ENCODE measurements around the gene UVSSA. TPM values are rescaled to one million over a fixed set of nuclear protein-coding genes. Genes with fewer than 3 reads are reported as not detected.
"Not testable (repeated sequence)": the region's sequence is repeated elsewhere in the genome, so short reads cannot be mapped to it uniquely, and the experiment has no call there.

Gene UVSSA
- total RNA-seq, 1 donor from 2014 or later = 22.8 TPM

DNA sequence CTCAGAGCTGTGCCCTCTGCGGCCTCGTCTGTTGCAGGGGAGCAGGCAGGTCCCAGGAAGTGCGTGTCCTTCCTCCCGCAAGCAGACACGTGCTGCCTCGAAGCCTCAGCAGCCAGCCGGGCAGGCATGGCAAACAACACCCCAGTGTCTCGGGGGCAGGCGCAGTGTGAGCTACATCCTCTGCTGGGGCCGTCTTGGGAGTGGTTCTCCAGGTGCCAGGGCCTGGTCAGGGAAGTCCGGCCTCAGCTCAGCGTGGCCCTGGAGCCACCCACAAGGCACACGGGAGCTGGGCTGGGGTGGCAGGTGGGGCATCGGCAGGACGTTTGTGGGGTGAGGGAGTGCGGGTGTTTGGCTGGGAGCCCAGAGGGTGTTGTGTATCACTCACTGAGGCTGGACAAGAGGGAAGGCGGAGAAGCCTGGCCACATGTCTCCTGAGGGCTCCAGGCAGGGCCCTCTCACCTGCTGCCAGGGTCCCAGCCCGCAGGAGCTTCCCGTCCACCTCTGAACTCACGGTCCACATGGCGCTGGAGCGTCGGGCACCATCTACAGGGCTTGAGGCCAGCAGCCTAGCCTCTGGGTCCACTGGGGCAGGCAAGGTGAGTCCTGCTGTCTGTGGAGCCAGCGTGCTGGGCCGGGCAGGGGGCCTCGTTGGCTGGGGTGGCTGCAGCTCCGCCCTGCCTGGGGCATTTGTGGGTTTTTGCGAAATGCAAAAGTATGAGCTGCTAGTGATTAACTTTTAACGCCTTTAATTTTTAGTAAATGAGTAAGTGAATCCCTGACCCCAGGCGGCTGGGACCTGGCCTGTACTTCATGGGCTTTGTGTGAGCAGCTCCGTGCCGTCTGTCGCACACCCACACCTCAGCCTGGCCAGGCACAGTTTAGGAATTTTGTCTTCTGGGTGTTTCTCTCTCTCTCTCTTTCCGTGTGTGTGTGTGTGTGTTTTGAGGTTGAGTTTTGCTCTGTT lies 17.3 kb upstream of the UVSSA start:
- TF ChIP-seq, protein P1, sequence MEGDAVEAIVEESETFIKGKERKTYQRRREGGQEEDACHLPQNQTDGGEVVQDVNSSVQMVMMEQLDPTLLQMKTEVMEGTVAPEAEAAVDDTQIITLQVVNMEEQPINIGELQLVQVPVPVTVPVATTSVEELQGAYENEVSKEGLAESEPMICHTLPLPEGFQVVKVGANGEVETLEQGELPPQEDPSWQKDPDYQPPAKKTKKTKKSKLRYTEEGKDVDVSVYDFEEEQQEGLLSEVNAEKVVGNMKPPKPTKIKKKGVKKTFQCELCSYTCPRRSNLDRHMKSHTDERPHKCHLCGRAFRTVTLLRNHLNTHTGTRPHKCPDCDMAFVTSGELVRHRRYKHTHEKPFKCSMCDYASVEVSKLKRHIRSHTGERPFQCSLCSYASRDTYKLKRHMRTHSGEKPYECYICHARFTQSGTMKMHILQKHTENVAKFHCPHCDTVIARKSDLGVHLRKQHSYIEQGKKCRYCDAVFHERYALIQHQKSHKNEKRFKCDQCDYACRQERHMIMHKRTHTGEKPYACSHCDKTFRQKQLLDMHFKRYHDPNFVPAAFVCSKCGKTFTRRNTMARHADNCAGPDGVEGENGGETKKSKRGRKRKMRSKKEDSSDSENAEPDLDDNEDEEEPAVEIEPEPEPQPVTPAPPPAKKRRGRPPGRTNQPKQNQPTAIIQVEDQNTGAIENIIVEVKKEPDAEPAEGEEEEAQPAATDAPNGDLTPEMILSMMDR (conservative IDR thresholded peaks at IDR 0.05) = no peak
- Mint-ChIP-seq H3K36me3 (ENCODE audit: low read depth) (peaks cover 8% of the 10 kb centered on the region), H3K4me3 (no peak overlapping the region), H3K27me3 (ENCODE audit: low read depth) (no peaks in the 10 kb centered on the region), H3K4me1 (no peaks in the 10 kb centered on the region), H3K9me3 (no peaks in the 10 kb centered on the region), H3K27ac (ENCODE audit: unreplicated experiment) (no peak overlapping the region)
- no peak for DNase-seq (ENCODE audit: low read depth, low spot score)

DNA sequence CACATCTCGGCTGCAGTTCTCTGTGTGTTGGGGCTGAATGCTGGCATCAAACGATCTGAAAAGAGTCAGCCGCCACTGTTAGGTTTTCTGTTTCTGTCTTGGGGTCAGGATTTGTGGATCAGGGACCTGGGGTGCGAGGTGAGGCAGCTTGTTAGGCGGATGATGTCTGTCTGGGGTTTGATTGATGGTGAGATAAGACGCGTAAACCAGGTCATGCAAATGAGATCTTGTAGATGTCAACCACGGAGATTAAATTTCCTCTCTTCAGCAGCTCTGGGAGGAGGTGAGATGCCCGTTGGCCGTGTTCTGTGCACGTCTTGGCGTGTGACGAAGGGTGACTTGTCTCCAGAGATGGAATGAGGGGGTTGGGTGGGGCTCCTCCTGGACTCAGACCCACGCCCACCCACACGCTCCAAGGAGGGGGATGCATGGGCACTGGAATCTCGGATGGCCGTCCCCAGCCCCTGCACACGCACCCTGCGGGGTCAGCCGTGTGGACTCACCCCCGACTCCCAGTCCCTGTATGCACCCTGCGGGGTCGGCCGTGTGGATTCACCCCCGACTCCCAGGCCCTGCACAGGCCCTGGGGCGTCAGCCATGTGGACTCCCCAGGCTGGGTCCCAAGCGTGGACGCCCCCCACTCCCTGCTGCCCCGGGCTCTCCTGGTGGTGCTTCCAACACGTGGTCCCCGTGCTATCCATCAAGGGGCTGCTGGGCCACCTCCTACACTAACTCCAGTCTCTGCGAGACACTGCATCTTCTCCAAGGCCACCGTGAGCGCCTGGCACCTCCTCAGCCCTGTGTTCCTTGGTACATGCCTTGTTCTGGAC lies 16.0 kb upstream of the UVSSA start:
- TF ChIP-seq, protein P1 (conservative IDR thresholded peaks at IDR 0.05) = no peak
- H3K9me3 Mint-ChIP-seq = no peaks in the 10 kb centered on the region
- H3K27ac Mint-ChIP-seq (ENCODE audit: unreplicated experiment) = peak overlapping the region; percentile 19
- no peaks in the 10 kb centered on the region for H3K27me3 Mint-ChIP-seq (ENCODE audit: low read depth)
- H3K4me3 Mint-ChIP-seq = no peak overlapping the region
- DNase-seq (ENCODE audit: low read depth, low spot score) = no peak
- no peaks in the 10 kb centered on the region for H3K4me1 Mint-ChIP-seq
- H3K36me3 Mint-ChIP-seq (ENCODE audit: low read depth) = peaks cover 11% of the 10 kb centered on the region

DNA sequence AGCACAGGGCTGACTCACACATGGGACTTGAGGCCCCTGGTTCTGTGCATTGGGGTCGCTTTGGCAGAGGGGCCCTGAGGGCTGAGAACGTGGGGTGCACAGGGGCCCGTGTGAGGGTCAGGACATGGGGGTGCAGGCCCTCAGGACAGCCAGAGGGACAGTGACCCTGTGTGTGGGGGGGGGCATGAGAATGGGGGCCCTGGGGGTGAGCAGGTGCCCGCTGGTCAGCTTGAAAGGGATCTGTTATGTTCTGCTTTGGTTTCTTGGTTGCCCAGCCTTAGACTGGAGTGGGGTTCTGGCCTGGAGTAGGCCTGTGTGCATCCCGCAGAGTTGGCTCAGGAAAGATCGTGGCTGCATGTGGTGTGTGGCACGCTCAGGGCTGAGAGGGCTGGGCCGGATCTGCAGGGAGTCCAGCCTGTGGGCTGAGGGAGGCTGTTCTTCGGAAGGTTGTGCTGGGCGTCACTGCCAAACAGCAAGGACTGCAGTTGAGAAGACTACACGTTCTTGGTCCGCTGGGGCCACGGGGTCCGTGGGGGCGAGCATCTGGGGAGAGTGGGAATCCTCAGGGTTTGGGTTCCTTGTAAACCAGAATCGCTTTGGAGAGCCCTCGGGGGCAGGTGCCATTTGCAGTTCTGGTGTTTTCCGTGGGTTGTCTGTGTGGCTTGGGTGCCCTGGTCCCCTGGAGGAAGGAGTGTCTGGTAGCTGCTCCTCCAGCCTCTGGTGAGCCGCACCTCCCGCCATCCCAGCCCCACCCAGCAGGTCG lies 15.2 kb upstream of the UVSSA start:
- peaks cover 17% of the 10 kb centered on the region for H3K36me3 Mint-ChIP-seq (ENCODE audit: low read depth)

DNA sequence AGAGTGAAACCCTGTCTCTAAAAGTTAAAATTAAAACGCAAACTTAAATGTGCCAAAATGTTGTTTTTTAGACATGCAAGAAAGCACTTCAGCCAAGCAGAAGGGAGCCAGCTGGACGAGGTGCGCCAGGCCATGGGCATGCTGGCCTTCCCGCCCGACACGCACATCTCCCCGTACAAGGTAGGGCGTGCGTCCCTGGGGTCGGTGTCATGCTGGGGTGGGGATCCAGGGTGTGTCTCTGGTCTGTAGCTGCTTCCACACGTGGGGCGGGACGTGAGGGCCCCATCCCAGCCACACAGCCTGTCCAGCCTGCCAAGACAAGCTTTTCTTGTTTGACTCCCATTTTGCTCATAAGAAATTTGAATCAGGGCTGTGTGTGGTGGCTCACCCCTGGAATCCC lies 14.3 kb upstream of the UVSSA start:
- Mint-ChIP-seq H3K36me3 (ENCODE audit: low read depth) (peaks cover 24% of the 10 kb centered on the region), H3K4me3 (no peak overlapping the region), H3K27ac (ENCODE audit: unreplicated experiment) (no peak overlapping the region), H3K9me3 (no peaks in the 10 kb centered on the region), H3K27me3 (ENCODE audit: low read depth) (no peaks in the 10 kb centered on the region), H3K4me1 (no peaks in the 10 kb centered on the region)
- TF ChIP-seq, protein P1 (conservative IDR thresholded peaks at IDR 0.05) = no peak
- DNase-seq (ENCODE audit: low read depth, low spot score) = no peak

More for the DNA sequence above, 15.2 kb upstream of the UVSSA start:
- H3K27ac Mint-ChIP-seq (ENCODE audit: unreplicated experiment) = peak overlapping the region; percentile 71
- no peak for DNase-seq (ENCODE audit: low read depth, low spot score)
- H3K9me3 Mint-ChIP-seq = no peaks in the 10 kb centered on the region
- TF ChIP-seq, protein P1 (conservative IDR thresholded peaks at IDR 0.05) = no peak
- no peak overlapping the region for H3K4me3 Mint-ChIP-seq
- H3K27me3 Mint-ChIP-seq (ENCODE audit: low read depth) = no peaks in the 10 kb centered on the region
- H3K4me1 Mint-ChIP-seq = no peaks in the 10 kb centered on the region

DNA sequence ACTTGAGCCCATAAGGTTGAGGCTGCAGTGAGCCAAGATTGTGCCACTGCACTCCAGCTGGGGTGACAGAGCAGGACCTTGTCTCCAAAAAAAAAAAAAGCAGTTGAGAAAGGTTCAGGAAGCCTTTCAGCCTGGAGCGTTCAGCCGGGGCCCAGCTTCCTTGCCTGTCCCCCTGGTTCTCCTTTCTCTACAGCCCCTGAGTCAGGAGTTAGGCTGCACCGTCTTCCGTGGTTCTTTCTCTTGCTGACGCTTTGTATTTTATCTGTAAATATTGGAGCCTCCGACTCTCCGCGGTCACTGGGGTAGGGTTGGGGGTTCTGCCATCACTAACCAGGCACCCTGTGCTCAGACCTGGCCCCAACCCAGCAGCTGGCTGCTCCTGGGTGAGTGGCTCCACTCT lies 13.8 kb upstream of the UVSSA start:
- H3K36me3 Mint-ChIP-seq (ENCODE audit: low read depth) = peaks cover 27% of the 10 kb centered on the region

DNA sequence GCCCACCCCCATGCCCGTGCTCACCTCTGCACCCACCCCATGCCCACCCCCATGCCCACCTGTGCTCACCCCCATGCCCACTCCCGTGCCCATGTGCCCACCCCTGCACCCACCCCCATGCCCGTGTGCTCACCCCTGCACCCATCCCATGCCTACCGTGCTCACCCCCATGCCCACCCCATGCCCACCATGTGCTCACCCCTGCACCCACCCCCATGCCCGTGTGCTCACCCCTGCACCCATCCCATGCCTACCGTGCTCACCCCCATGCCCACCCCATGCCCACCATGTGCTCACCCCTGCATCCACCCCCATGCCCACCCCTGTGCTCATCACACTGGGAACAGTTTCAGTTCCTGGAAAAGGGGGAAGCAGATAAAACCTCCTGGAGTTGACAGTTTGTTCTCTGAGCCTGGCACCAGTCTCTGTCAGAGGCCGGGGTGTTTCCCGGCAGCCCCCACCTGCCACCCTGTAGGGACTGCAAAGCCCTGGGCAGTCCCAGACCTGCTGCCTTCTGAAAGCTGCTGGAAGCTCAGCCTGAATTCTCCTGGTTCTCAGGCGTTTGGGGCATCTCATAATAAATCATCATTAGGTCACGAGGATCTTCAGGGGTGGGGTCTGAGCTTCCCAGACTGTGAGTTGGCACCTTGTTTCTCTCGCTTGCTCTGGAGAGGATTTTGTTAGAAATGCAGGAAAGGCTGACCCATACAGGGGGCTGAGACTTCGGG lies 13.0 kb upstream of the UVSSA start:
- not testable (repeated sequence) for H3K27me3 Mint-ChIP-seq (ENCODE audit: low read depth); DNase-seq (ENCODE audit: low read depth, low spot score); H3K9me3 Mint-ChIP-seq; H3K27ac Mint-ChIP-seq (ENCODE audit: unreplicated experiment); H3K4me1 Mint-ChIP-seq; H3K4me3 Mint-ChIP-seq
- H3K36me3 Mint-ChIP-seq (ENCODE audit: low read depth) = peaks cover 30% of the 10 kb centered on the region

More for the DNA sequence above, 13.8 kb upstream of the UVSSA start:
- Mint-ChIP-seq H3K9me3 (no peaks in the 10 kb centered on the region), H3K4me1 (no peaks in the 10 kb centered on the region), H3K27ac (ENCODE audit: unreplicated experiment) (no peak overlapping the region), H3K27me3 (ENCODE audit: low read depth) (no peaks in the 10 kb centered on the region), H3K4me3 (no peak overlapping the region)
- TF ChIP-seq, protein P1 (conservative IDR thresholded peaks at IDR 0.05) = no peak
- DNase-seq (ENCODE audit: low read depth, low spot score) = no peak

Data from neural crest cell (in vitro differentiated cells).